Left renal pelvis (tissue), 4 donors: ENCODE measurements around the gene SPI1. TPM values are rescaled to one million over a fixed set of nuclear protein-coding genes. Genes with fewer than 3 reads are reported as not detected.
"Not testable (repeated sequence)": the region's sequence is repeated elsewhere in the genome, so short reads cannot be mapped to it uniquely, and the experiment has no call there.

Experiments
- DNase-seq, 4 donors: peaks; one replicate each; pipeline ENCODE4 v3.0.0-alpha.2; 2013; ENCODE audit warnings: low read depth in 4 of 4, low spot score in 3 of 4
- polyA plus RNA-seq, 4 donors: library from polyadenylated mRNA; unstranded; fragments of 120-200 nt; gene quantifications; one replicate each; pipeline ENCODE4 v1.2.1, GENCODE V29; 2013; ENCODE audit not compliant: insufficient read length in 4 of 4

SPI1 gene
- polyA plus RNA-seq, 4 donors = 3.4 to 7.8 (median 4.4) TPM

GRCh38 chr11:47342854-47343253, 35.5 kb downstream of the SPI1 start:
- no peak for DNase-seq

DNA sequence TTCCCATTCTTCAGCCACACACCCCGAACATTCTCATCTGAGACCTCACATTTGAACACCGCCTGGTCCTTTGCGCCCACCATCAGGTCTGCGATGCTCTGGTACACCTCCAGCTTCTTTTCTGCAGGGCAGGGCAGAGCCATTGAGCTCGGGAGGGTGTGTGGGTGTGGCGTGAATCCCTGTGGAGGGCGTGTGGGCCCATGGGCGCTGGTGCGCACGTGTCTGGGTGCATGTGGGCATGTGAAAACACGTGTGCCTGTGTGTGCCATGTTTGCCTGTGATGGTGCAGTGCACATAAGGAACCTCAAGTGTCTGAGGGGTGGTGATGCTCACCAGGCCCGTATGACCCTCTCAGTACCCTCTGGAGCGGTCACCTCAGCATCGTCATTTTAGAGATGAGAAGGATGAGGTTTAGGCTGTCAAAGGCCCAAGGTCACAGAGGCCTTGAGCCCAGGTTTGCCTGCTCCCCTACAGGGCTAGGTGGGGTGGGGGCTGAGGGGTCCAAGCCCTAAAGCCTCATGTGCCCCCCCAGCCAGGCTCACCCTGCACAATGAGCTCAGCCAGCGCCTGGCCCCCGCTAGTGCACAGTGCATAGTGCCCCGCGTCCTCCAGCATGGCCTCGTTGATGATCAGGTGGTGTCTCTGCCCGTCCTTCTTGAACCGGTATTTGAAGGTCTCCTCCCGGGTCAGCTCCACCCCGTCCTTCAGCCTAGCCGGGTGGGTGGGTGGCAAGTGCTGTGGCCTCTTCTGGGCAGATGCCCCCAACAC, 36.1 kb downstream of the SPI1 start:
- DNase-seq = no peak

GRCh38 chr11:47340980-47341775, 37.2 kb downstream of the SPI1 start:
- DNase-seq = no peak

DNA sequence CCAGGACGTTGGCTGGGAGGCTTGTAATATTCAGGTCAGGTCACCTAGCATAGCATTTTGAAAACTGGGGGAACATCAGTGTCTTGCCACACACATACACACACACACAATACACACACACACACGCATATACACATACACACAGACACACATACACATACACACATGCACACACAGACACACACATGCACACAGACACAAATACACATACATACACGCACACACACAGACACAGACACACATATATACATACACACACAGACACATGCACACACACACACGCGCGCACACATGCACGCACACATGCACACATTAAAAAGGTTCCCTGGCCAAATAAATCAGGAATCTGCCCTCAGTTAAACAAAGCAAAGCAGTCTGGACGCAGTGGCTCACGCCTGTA, 38.3 kb downstream of the SPI1 start:
- DNase-seq = no peak

DNA sequence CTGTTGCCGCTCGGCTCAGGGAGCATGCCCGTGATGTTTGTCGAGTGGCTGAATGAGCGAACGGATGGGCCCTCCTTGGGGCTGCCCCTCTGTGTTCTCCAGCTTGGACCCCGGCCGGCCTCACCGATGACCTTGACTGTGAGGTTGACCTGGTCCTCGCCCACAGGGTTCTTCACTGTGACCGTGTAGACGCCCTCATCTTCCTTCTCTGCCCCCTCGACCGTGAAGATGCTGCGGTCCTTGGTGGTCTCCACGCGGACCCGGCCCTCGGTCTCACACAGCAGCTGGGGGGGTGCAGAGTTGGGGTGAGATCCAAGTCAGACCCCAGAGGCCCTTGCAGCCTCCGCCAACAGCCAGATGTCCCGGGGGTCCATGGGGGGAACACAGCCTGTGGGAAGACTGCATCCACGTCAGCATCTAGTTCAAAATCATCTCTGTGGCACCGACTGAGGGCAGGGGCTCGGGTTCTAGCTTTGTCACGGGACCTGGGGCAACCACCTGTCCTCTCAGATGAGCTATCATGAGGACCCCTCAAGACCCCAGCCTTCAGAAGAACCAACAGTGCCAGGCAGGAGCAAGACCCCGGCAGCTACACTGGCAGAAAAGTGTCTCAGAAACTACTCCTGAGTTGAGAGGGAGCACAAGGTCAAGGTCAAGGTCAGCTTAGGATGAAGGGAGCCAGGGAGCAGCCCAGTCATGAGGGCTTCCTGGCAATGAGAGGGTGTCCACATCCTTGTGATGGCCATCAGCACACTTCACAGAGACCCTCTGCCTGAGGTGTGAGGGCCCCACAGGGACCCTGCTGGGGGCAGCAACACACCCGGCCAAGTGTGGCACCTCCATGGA, 39.7 kb downstream of the SPI1 start:
- DNase-seq = no peak

DNA sequence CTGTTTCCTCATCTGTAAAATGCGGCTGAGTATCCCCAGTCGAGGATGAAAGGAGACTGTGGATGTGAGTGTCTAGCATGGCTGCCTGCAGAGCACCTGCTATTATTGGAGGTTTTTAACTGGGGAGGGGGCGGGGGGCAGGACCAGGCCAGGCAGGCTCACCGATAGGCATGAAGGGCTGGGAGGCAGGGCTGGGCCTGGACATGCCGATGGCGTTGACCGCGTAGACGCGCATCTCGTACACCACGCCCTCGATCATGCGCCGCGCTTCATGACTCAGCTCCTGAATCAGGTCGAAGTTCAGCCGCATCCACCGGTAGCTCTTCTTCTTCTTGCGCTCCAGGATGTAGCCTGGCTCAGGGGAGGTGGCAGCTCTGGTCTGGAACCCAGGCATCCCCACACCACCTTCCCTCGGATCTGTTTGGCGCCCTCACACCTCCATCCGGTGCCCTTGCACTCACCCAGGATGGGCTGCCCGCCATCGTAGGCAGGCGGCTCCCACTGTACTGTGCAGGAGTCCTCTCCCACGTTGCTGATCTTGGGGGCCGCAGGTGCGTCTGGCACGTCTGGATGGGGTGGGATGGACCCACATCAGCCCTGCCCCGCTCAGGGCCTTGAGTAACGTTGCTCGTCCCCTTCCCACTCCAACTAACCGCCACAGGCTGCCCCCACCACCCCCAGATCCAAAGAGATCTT, 41.0 kb downstream of the SPI1 start:
- no peak for DNase-seq

- DNase-seq = no peak
Measured at GRCh38 chr11:47336595-47336994, 41.8 kb downstream of the SPI1 start.

DNA sequence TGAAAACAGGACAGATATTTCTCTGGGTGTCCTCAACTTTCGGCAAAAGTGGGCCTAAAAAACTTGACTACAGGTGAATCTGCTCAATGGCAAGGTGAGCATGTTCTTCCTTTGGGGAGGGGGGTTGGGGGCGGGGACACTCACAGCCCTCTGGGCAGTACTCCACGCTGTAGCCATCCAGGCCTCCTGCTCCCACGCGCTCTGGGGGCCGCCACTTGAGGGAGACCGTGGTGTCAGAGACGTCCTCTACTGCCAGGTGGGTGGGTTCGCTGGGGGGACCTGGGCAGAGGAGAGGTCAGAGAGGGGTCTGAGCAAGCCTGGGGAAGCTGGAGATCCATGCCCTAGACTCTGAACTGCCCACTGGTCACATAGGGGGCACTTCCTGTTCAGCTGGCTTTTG, 42.6 kb downstream of the SPI1 start:
- DNase-seq = no peak

GRCh38 chr11:47334699-47335411, 43.5 kb downstream of the SPI1 start:
- not testable (repeated sequence) for DNase-seq

DNA sequence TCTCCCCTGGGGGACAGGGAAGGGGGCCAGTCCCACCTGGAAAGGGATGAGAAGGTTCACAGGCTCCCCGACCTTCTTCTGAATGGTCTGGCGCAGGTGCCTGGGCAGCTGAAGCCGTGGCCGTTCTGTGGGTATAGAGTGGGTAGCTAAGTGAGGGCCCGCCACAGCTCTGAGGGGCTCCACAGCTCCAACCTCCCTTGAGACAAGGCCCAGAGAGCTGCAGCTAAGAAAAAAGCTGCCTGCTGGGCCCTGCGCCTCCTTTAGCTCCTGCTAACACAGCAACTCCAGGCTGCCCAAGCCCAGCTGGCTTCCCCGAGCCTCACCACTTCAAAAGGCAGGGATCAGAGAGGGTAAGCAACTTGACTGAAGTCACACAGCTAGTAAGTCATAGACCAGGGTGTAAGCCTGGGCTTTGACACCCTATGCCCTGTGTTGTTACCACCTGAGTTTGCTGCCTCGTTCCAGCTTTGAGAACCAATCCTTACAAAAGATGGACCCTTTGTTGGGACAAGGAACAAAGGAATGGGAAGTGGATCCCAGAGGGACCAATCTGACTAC, 44.4 kb downstream of the SPI1 start:
- no peak for DNase-seq

DNA sequence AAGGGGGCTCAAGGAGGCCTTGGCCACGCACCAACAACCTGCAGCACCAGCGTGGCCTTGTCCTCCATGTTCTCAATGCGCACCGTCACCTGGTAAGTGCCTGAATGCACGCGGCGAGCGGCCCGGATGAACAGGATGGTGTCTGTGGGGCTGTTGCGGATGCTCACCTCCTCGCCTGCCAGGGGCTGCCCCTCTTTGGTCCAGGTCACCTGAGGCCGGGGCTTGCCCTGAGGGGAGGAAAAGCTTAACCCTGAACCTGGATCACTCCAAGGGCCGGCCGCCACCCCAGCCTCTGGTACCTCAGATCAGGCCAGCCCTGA, 44.9 kb downstream of the SPI1 start:
- DNase-seq = no peak

GRCh38 chr11:47332791-47333525, 45.4 kb downstream of the SPI1 start:
- DNase-seq = no peak

DNA sequence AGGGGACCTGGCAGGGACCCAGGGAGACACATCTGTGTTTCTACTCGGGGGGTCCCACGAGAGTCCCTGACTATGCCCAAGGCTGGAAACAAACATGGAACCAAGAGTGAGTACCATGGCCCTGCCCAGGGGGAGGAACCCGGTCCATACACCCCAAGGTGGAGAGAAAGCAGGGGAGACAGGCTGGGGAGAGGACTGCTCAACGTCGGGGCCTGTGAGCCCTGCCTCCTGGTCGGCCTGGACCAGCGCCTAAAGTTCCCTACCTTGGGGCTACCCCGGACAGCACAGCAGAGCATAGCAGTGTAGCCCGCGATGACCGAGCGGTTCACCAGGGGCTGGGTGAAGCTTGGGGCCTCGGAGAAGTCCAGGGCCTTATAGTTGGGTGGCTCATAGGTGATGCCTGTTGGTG, 46.0 kb downstream of the SPI1 start:
- DNase-seq = no peak

DNA sequence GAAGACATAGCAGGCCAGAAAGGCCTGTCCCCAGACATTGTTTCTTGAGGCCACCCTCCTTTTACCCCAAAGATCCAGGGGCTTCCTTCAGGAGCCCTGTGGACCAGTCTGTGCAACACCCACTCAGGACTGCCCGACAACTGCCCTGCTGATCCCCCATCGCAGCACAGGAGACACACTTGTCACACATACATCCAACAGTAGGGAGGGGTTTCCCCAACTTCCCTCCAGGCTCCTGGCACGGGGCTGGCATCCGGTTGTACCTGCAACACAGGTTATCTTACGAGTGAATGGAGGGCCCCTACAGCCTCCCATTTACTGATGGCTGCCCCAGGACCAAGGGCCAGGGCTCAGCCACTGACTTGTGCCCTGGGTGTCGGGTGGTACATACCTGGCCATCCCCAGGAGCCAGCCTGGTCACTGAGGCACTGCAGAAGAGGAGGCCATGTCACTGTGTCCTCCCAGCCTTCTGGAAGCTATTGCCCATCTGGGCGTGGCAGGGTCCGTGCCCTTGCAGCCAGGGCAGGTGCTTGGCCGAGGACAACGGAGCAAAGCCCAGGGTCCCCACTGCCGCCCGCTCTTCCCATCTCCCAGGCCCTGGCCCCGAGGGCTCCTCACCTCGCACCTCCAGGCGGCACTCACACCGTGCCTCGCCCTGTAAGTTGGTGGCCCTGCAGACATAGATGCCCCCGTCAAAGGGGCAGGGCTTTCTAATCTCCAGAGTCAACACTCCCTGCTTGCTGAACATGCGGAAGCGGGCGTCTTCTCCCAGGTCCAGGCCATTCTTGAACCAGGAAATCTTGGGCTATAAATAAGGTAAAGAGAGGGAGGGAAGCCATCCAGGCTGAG, 46.7 kb downstream of the SPI1 start:
- no peak for DNase-seq

DNA sequence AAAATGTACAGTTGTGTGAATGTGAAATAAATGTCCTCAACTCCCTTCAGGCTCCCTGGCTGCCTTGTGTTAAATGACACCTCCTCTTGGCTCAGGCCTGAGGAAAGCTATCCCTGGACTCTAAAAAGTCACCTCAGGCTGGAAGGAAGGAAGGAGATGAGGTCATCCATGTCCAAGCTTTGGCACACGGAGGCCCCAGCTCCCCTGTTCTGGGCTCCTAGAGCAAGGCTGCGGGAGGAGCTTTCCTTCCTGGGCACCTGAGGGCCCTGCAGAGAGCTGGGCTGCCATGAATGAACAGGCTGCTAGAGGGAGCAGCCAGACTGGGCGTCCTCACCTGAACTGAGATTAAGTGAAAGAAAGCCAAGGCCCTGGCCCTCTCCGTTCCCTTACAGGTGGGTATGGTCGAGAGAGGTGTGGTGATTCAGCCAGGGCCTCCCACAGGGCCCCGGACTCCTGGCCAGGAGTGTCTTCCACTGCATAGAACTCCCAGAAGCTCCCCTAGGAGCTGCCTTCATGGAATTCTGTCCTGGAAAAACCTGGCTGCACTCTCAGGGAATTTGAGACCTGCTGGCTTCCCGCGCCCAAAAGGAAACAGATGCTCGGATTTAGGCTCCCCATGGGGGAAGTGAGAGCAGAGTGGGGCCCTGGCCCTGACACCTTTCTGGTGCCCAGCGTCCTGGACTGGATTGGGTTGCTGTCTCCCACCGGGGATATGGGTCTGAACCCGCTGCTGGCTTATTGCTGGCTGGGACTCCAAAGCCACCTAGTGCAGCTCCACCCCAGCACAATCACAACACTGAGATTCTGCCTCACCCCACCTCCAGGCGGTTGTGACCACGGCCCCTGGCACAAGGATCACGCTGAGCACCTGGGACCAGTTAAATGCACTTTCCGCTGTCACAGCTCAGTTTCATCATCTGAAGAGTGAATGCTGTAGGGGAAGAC, 48.1 kb downstream of the SPI1 start:
- no peak for DNase-seq

- DNase-seq = no peak
Measured at GRCh38 chr11:47329431-47329986, 48.8 kb downstream of the SPI1 start.
